ENCODE results near the gene LEO1.

LEO1 gene

GRCh38 chr15:51924156-51925068, 47.2 kb downstream of the LEO1 start:
- Mint-ChIP-seq H3K27me3 (no peaks in the 10 kb centered on the region), H3K4me1 (no peaks in the 10 kb centered on the region), H3K9me3 (no peaks in the 10 kb centered on the region), H3K27ac (no peak overlapping the region), H3K36me3 (peaks cover 41% of the 10 kb centered on the region), H3K4me3 (no peak overlapping the region)
- ATAC-seq, result no peak

GRCh38 chr15:51917493-51917892, 54.1 kb downstream of the LEO1 start:
- Mint-ChIP-seq H3K27me3 (no peaks in the 10 kb centered on the region), H3K27ac (no peak overlapping the region), H3K36me3 (peaks cover 17% of the 10 kb centered on the region), H3K9me3 (no peaks in the 10 kb centered on the region), H3K4me3 (no peak overlapping the region), H3K4me1 (no peaks in the 10 kb centered on the region)
- no peak for ATAC-seq

GRCh38 chr15:51912528-51912927, 59.0 kb downstream of the LEO1 start:
- no peak for ATAC-seq
- Mint-ChIP-seq H3K27ac (no peak overlapping the region), H3K27me3 (no peaks in the 10 kb centered on the region), H3K9me3 (no peaks in the 10 kb centered on the region), H3K36me3 (peaks cover 31% of the 10 kb centered on the region), H3K4me3 (no peak overlapping the region), H3K4me1 (no peaks in the 10 kb centered on the region)

- H3K4me3 Mint-ChIP-seq, result no peak overlapping the region
- no peaks in the 10 kb centered on the region for H3K27me3 Mint-ChIP-seq
- ATAC-seq, result no peak
- no peak overlapping the region for H3K27ac Mint-ChIP-seq
- H3K9me3 Mint-ChIP-seq, result no peaks in the 10 kb centered on the region
- no peaks in the 10 kb centered on the region for H3K4me1 Mint-ChIP-seq
- peaks cover 46% of the 10 kb centered on the region for H3K36me3 Mint-ChIP-seq
Observed at GRCh38 chr15:51909584-51909983, 62.0 kb downstream of the LEO1 start.

GRCh38 chr15:51908316-51908715, 63.3 kb downstream of the LEO1 start:
- peaks cover 56% of the 10 kb centered on the region for H3K36me3 Mint-ChIP-seq

GRCh38 chr15:51907136-51907862, 64.3 kb downstream of the LEO1 start:
- Mint-ChIP-seq H3K9me3 (no peaks in the 10 kb centered on the region), H3K36me3 (peaks cover 61% of the 10 kb centered on the region), H3K27me3 (no peaks in the 10 kb centered on the region), H3K4me3 (no peak overlapping the region), H3K27ac (no peak overlapping the region), H3K4me1 (no peaks in the 10 kb centered on the region)
- no peak for ATAC-seq

More at GRCh38 chr15:51908316-51908715, 63.3 kb downstream of the LEO1 start:
- H3K4me1 Mint-ChIP-seq, result no peaks in the 10 kb centered on the region
- H3K9me3 Mint-ChIP-seq, result no peaks in the 10 kb centered on the region
- no peaks in the 10 kb centered on the region for H3K27me3 Mint-ChIP-seq
- no peak overlapping the region for H3K27ac Mint-ChIP-seq
- no peak overlapping the region for H3K4me3 Mint-ChIP-seq
- ATAC-seq, result no peak

- H3K27me3 Mint-ChIP-seq, result no peaks in the 10 kb centered on the region
- H3K4me3 Mint-ChIP-seq, result no peak overlapping the region
- no peaks in the 10 kb centered on the region for H3K4me1 Mint-ChIP-seq
- no peak overlapping the region for H3K27ac Mint-ChIP-seq
- peaks cover 69% of the 10 kb centered on the region for H3K36me3 Mint-ChIP-seq
- no peak for ATAC-seq
- no peaks in the 10 kb centered on the region for H3K9me3 Mint-ChIP-seq
Observed at GRCh38 chr15:51904931-51905330, 66.6 kb downstream of the LEO1 start.

- H3K36me3 Mint-ChIP-seq, result peaks cover 70% of the 10 kb centered on the region
- no peak for ATAC-seq
- H3K4me3 Mint-ChIP-seq, result no peak overlapping the region
- H3K27ac Mint-ChIP-seq, result no peak overlapping the region
- no peaks in the 10 kb centered on the region for H3K4me1 Mint-ChIP-seq
- no peaks in the 10 kb centered on the region for H3K27me3 Mint-ChIP-seq
- no peaks in the 10 kb centered on the region for H3K9me3 Mint-ChIP-seq
Observed at GRCh38 chr15:51904421-51904820, 67.2 kb downstream of the LEO1 start.

GRCh38 chr15:51889486-51889885, 82.1 kb downstream of the LEO1 start:
- Mint-ChIP-seq H3K4me3 (no peak overlapping the region), H3K27ac (no peak overlapping the region), H3K4me1 (peaks cover 6% of the 10 kb centered on the region), H3K27me3 (no peaks in the 10 kb centered on the region), H3K9me3 (no peaks in the 10 kb centered on the region), H3K36me3 (peaks cover 56% of the 10 kb centered on the region)
- ATAC-seq, result no peak

- H3K9me3 Mint-ChIP-seq, result no peaks in the 10 kb centered on the region
- H3K4me1 Mint-ChIP-seq, result peaks cover 6% of the 10 kb centered on the region
- H3K27ac Mint-ChIP-seq, result no peak overlapping the region
- H3K27me3 Mint-ChIP-seq, result no peaks in the 10 kb centered on the region
- ATAC-seq, result no peak
- peaks cover 49% of the 10 kb centered on the region for H3K36me3 Mint-ChIP-seq
- no peak overlapping the region for H3K4me3 Mint-ChIP-seq
Observed at GRCh38 chr15:51888593-51889195, 82.9 kb downstream of the LEO1 start.

Data from stimulated activated memory B cell treated with anti-CD40 and anti-IgM and Interleukin-4, amounts not matched to agents 10 μg/mL and 1 μg/mL and 100 μg/mL, for 72 hours (primary cell).